K562 (cell line): ENCODE data around the gene GPR78. TPM values are rescaled to one million over a fixed set of nuclear protein-coding genes. Genes with fewer than 3 reads are reported as not detected.

Experiments used
- ATAC-seq: fragments of 200-7000 bp; cut with Tn5 transposase; 3 replicates; pipeline ENCODE4 v1.9.1; 2020; ENCODE audit warnings: moderate library complexity
- BruUV-seq: library from RNA; stranded (reverse); fragments of 400-500 nt; replicated peaks from 2 replicates; lab custom pipeline; 2021; lab: Mats Ljungman, UMichigan
- CTCF ChIA-PET: fragments of 300-600 bp; formaldehyde crosslinking; extraction: SDS; loops from one replicate; lab custom pipeline; 2021; ENCODE audit warnings: low intra/inter-chr PET ratio; lab: Yijun Ruan, JAX
- POLR2A ChIA-PET: fragments of 300-600, 350-650 bp; sonication (Branson Sonifier 250); formaldehyde crosslinking; extraction: SDS; loops from one replicate; lab custom pipeline; 2021; ENCODE audit warnings: antibody characterized with exemption, inconsistent platforms; lab: Yijun Ruan, JAX
- DNase-seq, 4 experiments: peaks; one replicate each; pipeline versions ENCODE4 v3.0.0 to v3.0.0-alpha.2; 2011 to 2018; ENCODE audit warnings: low spot score in 3 of 4, mixed read lengths in 3 of 4; ENCODE audit errors: extremely low read depth in 1 of 4
- FAIRE-seq: peaks from 2 replicates; lab custom pipeline; 2011; peaks lifted over from hg19 to GRCh38; lab: Jason Lieb, UNC
- H2AFZ ChIP-seq: 2 replicates; pipeline ENCODE4 v1.6.0; 2011; ENCODE audit warnings: low read depth, low read length, control low read depth, inconsistent platforms
- H3K27ac ChIP-seq: fragments of 200-600 bp; 3 replicates; pipeline ENCODE4 v1.8.0; 2011; ENCODE audit warnings: low read depth, mild to moderate bottlenecking, control low read depth, inconsistent platforms, low read length, moderate library complexity, mixed read lengths; ENCODE audit errors: extremely low read depth
- H3K27me3 ChIP-seq, 2 experiments: fragments of 300-600 bp in 1 of 2; 2 replicates in 1 of 2; 3 replicates in 1 of 2; pipeline versions ENCODE4 v1.6.0 to v1.8.0; 2011; ENCODE audit warnings: inconsistent platforms in 2 of 2, low read length in 2 of 2, mild to moderate bottlenecking in 1 of 2, mixed read lengths in 1 of 2, moderate library complexity in 1 of 2; ENCODE audit not compliant: control insufficient read depth in 2 of 2, insufficient read depth in 2 of 2
- H3K36me3 ChIP-seq: fragments of 300-600 bp; 3 replicates; pipeline ENCODE4 v1.8.0; 2011; ENCODE audit warnings: mild to moderate bottlenecking, low read length, inconsistent platforms; ENCODE audit not compliant: control insufficient read depth, insufficient read depth
- H3K4me1 ChIP-seq, 2 experiments: fragments of 200-600 bp in 1 of 2; replicated peaks in 1 of 2; 2 replicates in 1 of 2; 3 replicates in 1 of 2; pipeline versions ENCODE4 v1.5.1 to v1.8.0; 2011; ENCODE audit warnings: inconsistent platforms in 2 of 2, low read length in 2 of 2, mild to moderate bottlenecking in 1 of 2, mixed read lengths in 1 of 2, moderate library complexity in 1 of 2; ENCODE audit not compliant: control insufficient read depth in 2 of 2, insufficient read depth in 2 of 2
- H3K4me2 ChIP-seq: 2 replicates; pipeline ENCODE4 v1.6.1; 2011; ENCODE audit warnings: low read length, control low read depth, inconsistent platforms, mixed read lengths; ENCODE audit not compliant: insufficient read depth
- H3K4me3 ChIP-seq: fragments of 200-600 bp; sonication (generic), shearing (Covaris generic); 2 replicates; pipeline ENCODE4 v1.5.1; 2016; ENCODE audit warnings: control low read depth, inconsistent platforms
- H3K79me2 ChIP-seq: fragments of 200-600 bp; 3 replicates; pipeline ENCODE4 v1.8.0; 2011; ENCODE audit warnings: low read length, inconsistent platforms; ENCODE audit not compliant: control insufficient read depth, insufficient read depth
- H3K9ac ChIP-seq, 2 experiments: 2 replicates each; pipeline versions ENCODE4 v1.6.0 to v1.6.1; 2011; ENCODE audit warnings: low read depth in 2 of 2, low read length in 2 of 2, control low read depth in 1 of 2, inconsistent platforms in 1 of 2, mild to moderate bottlenecking in 1 of 2, mixed read lengths in 1 of 2; ENCODE audit not compliant: insufficient read depth in 1 of 2
- H3K9me1 ChIP-seq: one replicate; pipeline ENCODE4 v1.6.0; 2011; ENCODE audit warnings: inconsistent platforms, mild to moderate bottlenecking, low read length, moderate library complexity; ENCODE audit not compliant: control insufficient read depth, insufficient read depth
- H3K9me3 ChIP-seq: replicated peaks from 2 replicates; pipeline ENCODE4 v1.5.1; 2011; ENCODE audit warnings: low read depth, low read length, inconsistent platforms; ENCODE audit not compliant: control insufficient read depth, insufficient read depth
- H4K20me1 ChIP-seq: replicated peaks from 2 replicates; pipeline ENCODE4 v1.6.1; 2011; ENCODE audit warnings: low read length, inconsistent platforms, mixed read lengths; ENCODE audit not compliant: control insufficient read depth, insufficient read depth
- ADNP ChIP-seq: fragments of 200-800 bp; sonication (Bioruptor generic); IDR thresholded peaks from 2 replicates; pipeline ENCODE4 v1.6.1; 2016; ENCODE audit warnings: missing genetic modification characterization, missing compliant biosample characterization
- BCL6 ChIP-seq: fragments of 250-450 bp; sonication (Bioruptor Pico); IDR thresholded peaks from 2 replicates; pipeline ENCODE4 v1.4.0; 2020
- CBFB ChIP-seq: sonication (generic); formaldehyde crosslinking; IDR thresholded peaks from 2 replicates; pipeline ENCODE4 v1.4.0; 2020; ENCODE audit warnings: mild to moderate bottlenecking, missing genetic modification reagents
- CBX1 ChIP-seq: sonication (generic); IDR thresholded peaks from 2 replicates; pipeline ENCODE4 v1.6.1; 2016; ENCODE audit warnings: antibody characterized with exemption, low read depth, mild to moderate bottlenecking
- CHCHD3 ChIP-seq: fragments of 250-450 bp; sonication (Bioruptor Pico); IDR thresholded peaks from 2 replicates; pipeline ENCODE4 v2.1.2; 2022; ENCODE audit warnings: mild to moderate bottlenecking
- ESRRA ChIP-seq: fragments of 450-650 bp; IDR thresholded peaks from 2 replicates; pipeline ENCODE4 v1.6.1; 2014; ENCODE audit warnings: low read depth, mild to moderate bottlenecking, moderate library complexity, borderline replicate concordance
- HDGF ChIP-seq: fragments of 450-650 bp; IDR thresholded peaks from 2 replicates; pipeline ENCODE4 v1.6.1; 2016
- IFI16 ChIP-seq: fragments of 250-450 bp; sonication (Bioruptor Pico); IDR thresholded peaks from 2 replicates; pipeline ENCODE4 v2.1.2; 2022; ENCODE audit warnings: mild to moderate bottlenecking, inconsistent platforms
- NFATC3 ChIP-seq: fragments of 450-650 bp; IDR thresholded peaks from 2 replicates; pipeline ENCODE4 v1.6.1; 2017; ENCODE audit warnings: mild to moderate bottlenecking
- RBBP5 ChIP-seq: fragments of 200-600 bp; sonication (generic); IDR thresholded peaks from 2 replicates; pipeline ENCODE4 v1.6.1; 2012; ENCODE audit warnings: borderline replicate concordance, mild to moderate bottlenecking, low read length, control low read depth, inconsistent platforms; ENCODE audit not compliant: insufficient read depth, poor library complexity, severe bottlenecking
- RBFOX2 ChIP-seq: fragments of 200-400 bp; formaldehyde crosslinking; IDR thresholded peaks from 2 replicates; pipeline ENCODE4 v1.6.1; 2017; ENCODE audit warnings: low read depth, mild to moderate bottlenecking, low read length, moderate library complexity
- ZEB2 ChIP-seq: fragments of 450-650 bp; IDR thresholded peaks from 2 replicates; pipeline ENCODE4 v1.6.1; 2016
- ZNF644 ChIP-seq: fragments of 200-800 bp; sonication (Bioruptor generic); IDR thresholded peaks from 2 replicates; pipeline ENCODE4 v1.6.1; 2016; ENCODE audit warnings: low read depth, missing genetic modification characterization, missing compliant biosample characterization
- WGBS: fragments of 100-300 bp; shearing (Covaris generic); methylation state at CpG from one replicate; pipeline ENCODE4 v1.1.6; 2016; ENCODE audit warnings: low coverage, mixed read lengths; ENCODE audit not compliant: insufficient coverage; ENCODE audit errors: missing lambda C conversion rate; 5-methylcytosine and 5-hydroxymethylcytosine counted together
- in situ Hi-C: fragments of 300-500 bp; cut with MboI; formaldehyde crosslinking; loops from 4 replicates; pipeline ENCODE4 v1.15.0; 2018; ENCODE audit warnings: inconsistent platforms, mixed read lengths
- intact Hi-C: fragments of 100-400 bp; cut with micrococcal nuclease; formaldehyde crosslinking; loops from 2 replicates; pipeline ENCODE4 v1.14.2; 2022
- polyA plus RNA-seq, 8 experiments: library from polyadenylated mRNA; depleted of rRNA in 4 of 8; stranded (reverse) in 5 of 8; unstranded in 3 of 8; fragments of >200 nt; fragmentation: Nextera tagmentation in 2 of 8; fragmentation: Illumina TruSeq in 1 of 8; extraction: Ambion mirVana in 2 of 8; extraction: Trizol in 1 of 8; gene quantifications; 2 replicates each; pipeline versions ENCODE4 v1.2.1 to v1.2.3, GENCODE V29; 2011 to 2014; ENCODE audit warnings: inconsistent platforms in 1 of 8, missing spikeins in 1 of 8
- total RNA-seq, 7 experiments: library from RNA; depleted of rRNA in 6 of 7; stranded (reverse); fragments of >200 nt in 6 of 7; fragmentation: Illumina TruSeq in 2 of 7; extraction: Trizol in 2 of 7; gene quantifications; 2 replicates each; pipeline versions ENCODE4 v1.2.1 to v1.2.3, GENCODE V29; 2011 to 2021; ENCODE audit warnings: low replicate concordance in 1 of 7
- TF ChIP-seq, protein P1 (sequence below): fragments of 450-650 bp; conservative IDR thresholded peaks from 2 replicates; pipeline ENCODE4 v1.6.1; 2016; ENCODE audit warnings: missing genetic modification characterization, low read depth, mild to moderate bottlenecking, missing compliant biosample characterization, moderate library complexity
- TF ChIP-seq, protein P2 (sequence below): fragments of 450-650 bp; IDR thresholded peaks from 2 replicates; pipeline ENCODE4 v1.7.1; 2018; ENCODE audit warnings: mild to moderate bottlenecking, low read depth; ENCODE audit not compliant: partially characterized antibody
- TF ChIP-seq, protein P3 (sequence below): sonication (generic); formaldehyde crosslinking; IDR thresholded peaks from 2 replicates; pipeline ENCODE4 v1.8.0; 2022; ENCODE audit warnings: missing genetic modification reagents, mild to moderate bottlenecking, borderline replicate concordance

GPR78 gene
- total and polyA plus RNA-seq, 9 of the 15 experiments (the other 6 are each of a cell fraction or from before 2014, with no cell fraction given): 0.04 to 0.13 (median 0.07) TPM; not detected in 4

DNA sequence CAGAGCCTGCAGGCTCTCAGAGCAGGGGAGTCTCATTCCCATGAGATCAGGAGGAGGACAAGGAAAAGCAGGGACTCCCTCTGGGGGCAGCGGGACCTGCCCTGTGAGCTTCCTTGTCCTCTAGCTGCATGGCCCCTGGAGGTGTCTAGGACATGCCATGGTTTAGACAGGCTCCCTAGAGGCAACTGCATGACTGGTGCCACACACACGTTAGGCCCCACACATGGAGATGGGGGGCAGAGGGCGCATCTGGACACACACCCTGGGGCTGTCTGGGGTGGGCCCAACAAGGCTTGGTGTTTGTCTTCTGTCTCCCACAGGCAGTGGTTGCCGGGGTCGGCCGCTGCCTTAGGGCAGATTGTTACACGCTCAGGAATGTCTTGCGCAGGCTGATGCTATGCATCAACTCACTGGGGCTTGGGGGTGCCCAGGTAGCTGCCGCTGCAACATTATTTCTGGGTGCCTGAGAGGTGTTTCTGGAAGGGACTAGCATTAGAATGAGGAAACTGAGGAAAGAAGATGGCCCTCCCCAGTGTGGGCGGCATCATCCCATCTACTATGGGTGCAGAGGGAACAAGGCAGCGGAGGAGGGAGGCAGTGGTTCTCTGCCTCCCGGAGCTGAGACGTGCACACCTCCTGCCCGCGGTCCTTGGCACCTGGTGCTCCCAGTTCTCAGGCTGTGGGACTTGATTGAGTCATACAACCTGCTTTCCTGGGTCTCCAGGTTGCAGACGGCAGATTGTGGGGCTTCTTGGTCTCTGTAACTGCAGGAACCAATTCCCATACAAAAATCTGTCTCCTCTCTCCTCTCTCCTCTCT is 32.1 kb upstream of the GPR78 start:
- Histone ChIP-seq H3K4me3 (no peak overlapping the region), H3K9ac (peak overlapping the region; percentile 54 to 68), H3K4me2 (peak overlapping the region; percentile 74), H4K20me1 (no peaks in the 10 kb centered on the region), H3K4me1 (peaks cover 36 to 39% of the 10 kb centered on the region in 2 experiments), H3K27me3 (no peaks in the 10 kb centered on the region), H3K79me2 (no peaks in the 10 kb centered on the region), H3K9me3 (no peaks in the 10 kb centered on the region), H3K27ac (peak overlapping the region; percentile 78), H2AFZ (peak overlapping the region; percentile 91), H3K9me1 (no peaks in the 10 kb centered on the region), H3K36me3 (no peaks in the 10 kb centered on the region)
- 86% methylated on average over 16 of the region's 16 CpGs for WGBS
- ChIA-PET POLR2A (interaction anchor here (0.6 to 2.1 kb wide), 10 partner anchors 8 to 172 kb away, joined by 3 to 9 read pairs (median 3); no protein-coding TSS in a partner anchor), CTCF (no interaction called here)
- ATAC-seq: no peak
- intact Hi-C loops: loop anchor here (1.0 to 2.0 kb wide), 4 partner anchors 46 to 305 kb away; no protein-coding TSS in a partner anchor
- FAIRE-seq: no peak
- no peak for DNase-seq
- in situ Hi-C loops: no loop called here
- BruUV-seq: no TSS peak
- TF ChIP-seq ESRRA: no peak
- peak; percentile 17; the same call in 1 of the 2 replicates for TF ChIP-seq ADNP (tag)
- TF ChIP-seq CBFB (CRISPR knock-in tag): no peak
- no peak for TF ChIP-seq ZEB2
- TF ChIP-seq CHCHD3 (CRISPR knock-in tag): no peak
- TF ChIP-seq, protein P1, sequence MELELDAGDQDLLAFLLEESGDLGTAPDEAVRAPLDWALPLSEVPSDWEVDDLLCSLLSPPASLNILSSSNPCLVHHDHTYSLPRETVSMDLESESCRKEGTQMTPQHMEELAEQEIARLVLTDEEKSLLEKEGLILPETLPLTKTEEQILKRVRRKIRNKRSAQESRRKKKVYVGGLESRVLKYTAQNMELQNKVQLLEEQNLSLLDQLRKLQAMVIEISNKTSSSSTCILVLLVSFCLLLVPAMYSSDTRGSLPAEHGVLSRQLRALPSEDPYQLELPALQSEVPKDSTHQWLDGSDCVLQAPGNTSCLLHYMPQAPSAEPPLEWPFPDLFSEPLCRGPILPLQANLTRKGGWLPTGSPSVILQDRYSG (tag): no peak
- TF ChIP-seq RBBP5: no peak
- no peak for TF ChIP-seq NFATC3
- no peak for TF ChIP-seq BCL6
- peak; percentile 35 for TF ChIP-seq RBFOX2
- TF ChIP-seq IFI16 (CRISPR knock-in tag): no peak
- TF ChIP-seq, protein P2, sequence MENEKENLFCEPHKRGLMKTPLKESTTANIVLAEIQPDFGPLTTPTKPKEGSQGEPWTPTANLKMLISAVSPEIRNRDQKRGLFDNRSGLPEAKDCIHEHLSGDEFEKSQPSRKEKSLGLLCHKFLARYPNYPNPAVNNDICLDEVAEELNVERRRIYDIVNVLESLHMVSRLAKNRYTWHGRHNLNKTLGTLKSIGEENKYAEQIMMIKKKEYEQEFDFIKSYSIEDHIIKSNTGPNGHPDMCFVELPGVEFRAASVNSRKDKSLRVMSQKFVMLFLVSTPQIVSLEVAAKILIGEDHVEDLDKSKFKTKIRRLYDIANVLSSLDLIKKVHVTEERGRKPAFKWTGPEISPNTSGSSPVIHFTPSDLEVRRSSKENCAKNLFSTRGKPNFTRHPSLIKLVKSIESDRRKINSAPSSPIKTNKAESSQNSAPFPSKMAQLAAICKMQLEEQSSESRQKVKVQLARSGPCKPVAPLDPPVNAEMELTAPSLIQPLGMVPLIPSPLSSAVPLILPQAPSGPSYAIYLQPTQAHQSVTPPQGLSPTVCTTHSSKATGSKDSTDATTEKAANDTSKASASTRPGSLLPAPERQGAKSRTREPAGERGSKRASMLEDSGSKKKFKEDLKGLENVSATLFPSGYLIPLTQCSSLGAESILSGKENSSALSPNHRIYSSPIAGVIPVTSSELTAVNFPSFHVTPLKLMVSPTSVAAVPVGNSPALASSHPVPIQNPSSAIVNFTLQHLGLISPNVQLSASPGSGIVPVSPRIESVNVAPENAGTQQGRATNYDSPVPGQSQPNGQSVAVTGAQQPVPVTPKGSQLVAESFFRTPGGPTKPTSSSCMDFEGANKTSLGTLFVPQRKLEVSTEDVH: no peak
- TF ChIP-seq ZNF644: no peak
- peak; percentile 5; the same call in 1 of the 2 replicates for TF ChIP-seq CBX1
- TF ChIP-seq HDGF: no peak
- TF ChIP-seq, protein P3, sequence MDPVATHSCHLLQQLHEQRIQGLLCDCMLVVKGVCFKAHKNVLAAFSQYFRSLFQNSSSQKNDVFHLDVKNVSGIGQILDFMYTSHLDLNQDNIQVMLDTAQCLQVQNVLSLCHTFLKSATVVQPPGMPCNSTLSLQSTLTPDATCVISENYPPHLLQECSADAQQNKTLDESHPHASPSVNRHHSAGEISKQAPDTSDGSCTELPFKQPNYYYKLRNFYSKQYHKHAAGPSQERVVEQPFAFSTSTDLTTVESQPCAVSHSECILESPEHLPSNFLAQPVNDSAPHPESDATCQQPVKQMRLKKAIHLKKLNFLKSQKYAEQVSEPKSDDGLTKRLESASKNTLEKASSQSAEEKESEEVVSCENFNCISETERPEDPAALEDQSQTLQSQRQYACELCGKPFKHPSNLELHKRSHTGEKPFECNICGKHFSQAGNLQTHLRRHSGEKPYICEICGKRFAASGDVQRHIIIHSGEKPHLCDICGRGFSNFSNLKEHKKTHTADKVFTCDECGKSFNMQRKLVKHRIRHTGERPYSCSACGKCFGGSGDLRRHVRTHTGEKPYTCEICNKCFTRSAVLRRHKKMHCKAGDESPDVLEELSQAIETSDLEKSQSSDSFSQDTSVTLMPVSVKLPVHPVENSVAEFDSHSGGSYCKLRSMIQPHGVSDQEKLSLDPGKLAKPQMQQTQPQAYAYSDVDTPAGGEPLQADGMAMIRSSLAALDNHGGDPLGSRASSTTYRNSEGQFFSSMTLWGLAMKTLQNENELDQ (CRISPR knock-in tag): no peak
